GM12878 (cell line): ENCODE results near the gene MAN2B1. TPM values are rescaled to one million over a fixed set of nuclear protein-coding genes. Genes with fewer than 3 reads are reported as not detected.

Experiments
- BRCA1 ChIP-seq: IDR thresholded peaks from 2 replicates; pipeline ENCODE4 v1.6.1; 2011; ENCODE audit warnings: low read depth, low read length, improper control_type of control experiment
- CBX5 ChIP-seq: sonication (generic); IDR thresholded peaks from 2 replicates; pipeline ENCODE4 v1.6.1; 2016; ENCODE audit warnings: low read depth, moderate library complexity, mild to moderate bottlenecking, inconsistent platforms
- CHD2 ChIP-seq: IDR thresholded peaks from 2 replicates; pipeline ENCODE4 v1.6.1; 2011; ENCODE audit warnings: low read depth, low read length, improper control_type of control experiment, borderline replicate concordance
- EGR1 ChIP-seq, 2 experiments: IDR thresholded peaks; 1 replicate in 1 of 2; 2 replicates in 1 of 2; pipeline ENCODE4 v1.6.1; 2011 to 2012; ENCODE audit warnings: low read depth in 2 of 2, low read length in 2 of 2, borderline replicate concordance in 1 of 2, mild to moderate bottlenecking in 1 of 2, moderate library complexity in 1 of 2
- LARP7 ChIP-seq: fragments of 450-650 bp; IDR thresholded peaks from 2 replicates; pipeline ENCODE4 v1.6.1; 2017; ENCODE audit warnings: mild to moderate bottlenecking
- MTA2 ChIP-seq: fragments of 450-650 bp; IDR thresholded peaks from 2 replicates; pipeline ENCODE4 v1.6.1; 2016; ENCODE audit warnings: low read depth, mild to moderate bottlenecking, moderate library complexity
- MTA3 ChIP-seq: IDR thresholded peaks from 2 replicates; pipeline ENCODE4 v1.6.1; 2012; ENCODE audit warnings: low read length, inconsistent platforms, borderline replicate concordance
- MXI1 ChIP-seq: fragments of 150-350 bp; IDR thresholded peaks from 2 replicates; pipeline ENCODE4 v1.6.1; 2011; ENCODE audit warnings: low read depth, mild to moderate bottlenecking, inconsistent platforms, low read length, improper control_type of control experiment
- NR2C1 ChIP-seq: fragments of 450-650 bp; IDR thresholded peaks from 2 replicates; pipeline ENCODE4 v1.6.1; 2017; ENCODE audit warnings: antibody characterized with exemption, mild to moderate bottlenecking, moderate library complexity
- POLR2AphosphoS2 ChIP-seq: IDR thresholded peaks from 2 replicates; pipeline ENCODE4 v1.6.1; 2011; ENCODE audit warnings: low read depth, mild to moderate bottlenecking, low read length, improper control_type of control experiment, moderate library complexity
- POU2F2 ChIP-seq: IDR thresholded peaks from 3 replicates; pipeline ENCODE4 v1.6.1; 2011; ENCODE audit warnings: low read depth, mild to moderate bottlenecking, low read length, borderline replicate concordance
- RELA ChIP-seq: fragments of 450-650 bp; IDR thresholded peaks from 2 replicates; pipeline ENCODE4 v1.8.0; 2014; ENCODE audit warnings: borderline replicate concordance; ENCODE audit not compliant: partially characterized antibody
- RFX5 ChIP-seq: IDR thresholded peaks from 2 replicates; pipeline ENCODE4 v1.6.1; 2011; ENCODE audit warnings: low read depth, low read length, improper control_type of control experiment
- TAF1 ChIP-seq: IDR thresholded peaks from 2 replicates; pipeline ENCODE4 v1.6.1; 2011; ENCODE audit warnings: mild to moderate bottlenecking, low read depth, low read length, borderline replicate concordance
- TCF3 ChIP-seq: IDR thresholded peaks from 2 replicates; pipeline ENCODE4 v1.6.1; 2012; ENCODE audit warnings: low read depth, mild to moderate bottlenecking, low read length, borderline replicate concordance; ENCODE audit not compliant: insufficient read depth
- YBX1 ChIP-seq: fragments of 450-650 bp; IDR thresholded peaks from 2 replicates; pipeline ENCODE4 v1.6.1; 2016; ENCODE audit warnings: antibody characterized with exemption
- YY1 ChIP-seq: IDR thresholded peaks from 2 replicates; pipeline ENCODE4 v1.6.1; 2011; ENCODE audit warnings: low read depth, mild to moderate bottlenecking, low read length
- ZNF207 ChIP-seq: fragments of 450-650 bp; IDR thresholded peaks from 2 replicates; pipeline ENCODE4 v1.6.1; 2014; ENCODE audit warnings: antibody characterized with exemption, mild to moderate bottlenecking, borderline replicate concordance
- ZNF274 ChIP-seq: IDR thresholded peaks from one replicate; pipeline ENCODE4 v1.8.0; 2011; ENCODE audit not compliant: insufficient read length, insufficient read depth
- polyA plus RNA-seq, 11 experiments: library from polyadenylated mRNA; depleted of rRNA in 4 of 11; unstranded in 6 of 11; stranded (reverse) in 5 of 11; fragments of >200 nt; fragmentation: Nextera tagmentation in 4 of 11; fragmentation: Illumina TruSeq in 1 of 11; extraction: Ambion mirVana in 4 of 11; extraction: Trizol in 1 of 11; gene quantifications; 1 replicate in 1 of 11; 2 replicates in 10 of 11; pipeline versions ENCODE4 v1.2.1 to v1.2.3, GENCODE V29; 2011 to 2016; ENCODE audit warnings: inconsistent platforms in 2 of 11, missing spikeins in 2 of 11, low read depth in 1 of 11
- total RNA-seq, 4 experiments: library from RNA; depleted of rRNA in 3 of 4; stranded (reverse); fragments of >200 nt in 3 of 4; fragmentation: Illumina TruSeq in 1 of 4; extraction: Trizol in 1 of 4; gene quantifications; 2 replicates each; pipeline versions ENCODE4 v1.2.1 to v1.2.3, GENCODE V29; 2013 to 2021
- TF ChIP-seq, protein P1 (sequence below): fragments of 450-650 bp; IDR thresholded peaks from 2 replicates; pipeline ENCODE4 v1.6.1; 2017; ENCODE audit warnings: antibody characterized with exemption, mild to moderate bottlenecking, moderate library complexity
- TF ChIP-seq, protein P2 (sequence below): IDR thresholded peaks from 2 replicates; pipeline ENCODE4 v1.6.1; 2011; ENCODE audit warnings: low read depth, low read length, improper control_type of control experiment, borderline replicate concordance
- TF ChIP-seq, protein P3 (sequence below): IDR thresholded peaks from 2 replicates; pipeline ENCODE4 v1.6.1; 2011; ENCODE audit warnings: mild to moderate bottlenecking, low read depth, low read length, moderate library complexity; ENCODE audit not compliant: insufficient replicate concordance
- TF ChIP-seq, protein P4 (sequence below): IDR thresholded peaks from 2 replicates; pipeline ENCODE4 v1.6.1; 2011; ENCODE audit warnings: borderline replicate concordance, low read depth, mild to moderate bottlenecking, moderate library complexity, mixed read lengths, low read length; ENCODE audit not compliant: insufficient read depth; ENCODE audit errors: extremely low read length

The MAN2B1 gene
- total and polyA plus RNA-seq, 10 of the 15 experiments (the other 5 are each of a cell fraction or from before 2014, with no cell fraction given), result 7.6 to 224 (median 81.4) TPM

DNA sequence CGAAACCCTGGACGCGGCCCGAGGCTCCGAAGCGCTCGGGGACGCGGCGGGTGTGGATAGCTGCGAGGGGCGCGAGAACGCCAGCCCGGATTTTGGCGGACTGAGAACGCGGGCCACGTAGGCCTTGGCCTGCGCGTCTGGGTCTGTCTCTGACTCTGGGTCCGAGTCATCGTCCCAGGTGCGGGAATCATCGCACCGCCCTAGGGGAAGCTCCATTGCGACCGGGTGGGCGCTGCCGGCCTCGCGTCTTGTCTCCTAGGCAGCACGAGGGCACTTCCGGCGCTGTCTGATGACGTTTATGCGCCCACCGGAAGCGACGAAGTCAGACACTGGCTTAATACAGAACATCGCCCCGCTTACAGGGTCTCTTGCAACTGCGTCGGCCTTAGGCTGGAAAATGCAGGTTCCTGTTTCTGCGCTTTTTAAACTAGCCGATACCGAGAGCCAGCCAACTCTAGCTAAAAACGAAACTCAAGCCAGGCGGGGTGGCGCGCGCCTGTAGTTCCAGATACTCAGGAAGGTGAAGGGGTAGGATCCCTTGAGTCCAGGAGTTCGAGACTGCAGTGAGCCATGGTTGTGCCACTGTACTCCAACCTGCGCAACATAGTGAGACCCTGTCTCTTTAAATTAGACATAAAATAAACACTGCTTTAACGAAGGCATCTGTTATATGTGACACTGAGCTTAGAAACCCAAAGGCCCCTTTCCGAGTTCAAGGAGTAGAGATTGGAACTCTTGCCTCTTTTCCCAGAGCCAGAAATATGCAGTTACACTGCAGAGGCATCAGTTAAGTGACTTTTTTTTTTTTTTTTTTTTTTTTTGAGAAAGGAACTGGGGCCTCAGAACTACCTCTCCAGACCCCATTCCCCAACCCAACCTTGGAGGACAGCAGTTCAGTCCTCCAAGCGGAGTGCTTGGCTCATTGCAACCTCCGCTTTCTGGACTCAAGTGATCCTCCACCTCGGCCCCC is 30.1 kb upstream of the MAN2B1 start, which contains the start of gene FBXW9 (continued):
- TF ChIP-seq, protein P1, sequence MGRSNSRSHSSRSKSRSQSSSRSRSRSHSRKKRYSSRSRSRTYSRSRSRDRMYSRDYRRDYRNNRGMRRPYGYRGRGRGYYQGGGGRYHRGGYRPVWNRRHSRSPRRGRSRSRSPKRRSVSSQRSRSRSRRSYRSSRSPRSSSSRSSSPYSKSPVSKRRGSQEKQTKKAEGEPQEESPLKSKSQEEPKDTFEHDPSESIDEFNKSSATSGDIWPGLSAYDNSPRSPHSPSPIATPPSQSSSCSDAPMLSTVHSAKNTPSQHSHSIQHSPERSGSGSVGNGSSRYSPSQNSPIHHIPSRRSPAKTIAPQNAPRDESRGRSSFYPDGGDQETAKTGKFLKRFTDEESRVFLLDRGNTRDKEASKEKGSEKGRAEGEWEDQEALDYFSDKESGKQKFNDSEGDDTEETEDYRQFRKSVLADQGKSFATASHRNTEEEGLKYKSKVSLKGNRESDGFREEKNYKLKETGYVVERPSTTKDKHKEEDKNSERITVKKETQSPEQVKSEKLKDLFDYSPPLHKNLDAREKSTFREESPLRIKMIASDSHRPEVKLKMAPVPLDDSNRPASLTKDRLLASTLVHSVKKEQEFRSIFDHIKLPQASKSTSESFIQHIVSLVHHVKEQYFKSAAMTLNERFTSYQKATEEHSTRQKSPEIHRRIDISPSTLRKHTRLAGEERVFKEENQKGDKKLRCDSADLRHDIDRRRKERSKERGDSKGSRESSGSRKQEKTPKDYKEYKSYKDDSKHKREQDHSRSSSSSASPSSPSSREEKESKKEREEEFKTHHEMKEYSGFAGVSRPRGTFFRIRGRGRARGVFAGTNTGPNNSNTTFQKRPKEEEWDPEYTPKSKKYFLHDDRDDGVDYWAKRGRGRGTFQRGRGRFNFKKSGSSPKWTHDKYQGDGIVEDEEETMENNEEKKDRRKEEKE, result no peak
- TF ChIP-seq RELA (peak; percentile 44), NR2C1 (peak; percentile 43; the same call in 1 of the 2 replicates), RFX5 (no peak; the same call in 1 of the 2 replicates), CBX5 (0 out of 2 replicates have a peak, but pooled peaks have one; percentile 67), MXI1 (peak; percentile 99), YY1 (peak; percentile 82), MTA2 (no peak), ZNF207 (peak; percentile 97; the same call in 1 of the 2 replicates), POLR2AphosphoS2 (peak; percentile 88), YBX1 (no peak), TCF3 (peak; percentile 35; the same call in 1 of the 2 replicates), LARP7 (peak; percentile 87), ZNF274 (no peak), CHD2 (peak; percentile 70; the same call in 1 of the 2 replicates), EGR1 (IDR thresholded peaks at IDR 0.05; ENCODE audit: borderline replicate concordance in 1 of 2, low read depth in 2 of 2, low read length in 2 of 2) (peak; percentile 8 to 67; a peak in 1 of 3 replicates), MTA3 (peak; percentile 88; the same call in 1 of the 2 replicates), TAF1 (peak; percentile 67; the same call in 1 of the 2 replicates), POU2F2 (peak; percentile 85), BRCA1 (no peak)
- TF ChIP-seq, protein P2, sequence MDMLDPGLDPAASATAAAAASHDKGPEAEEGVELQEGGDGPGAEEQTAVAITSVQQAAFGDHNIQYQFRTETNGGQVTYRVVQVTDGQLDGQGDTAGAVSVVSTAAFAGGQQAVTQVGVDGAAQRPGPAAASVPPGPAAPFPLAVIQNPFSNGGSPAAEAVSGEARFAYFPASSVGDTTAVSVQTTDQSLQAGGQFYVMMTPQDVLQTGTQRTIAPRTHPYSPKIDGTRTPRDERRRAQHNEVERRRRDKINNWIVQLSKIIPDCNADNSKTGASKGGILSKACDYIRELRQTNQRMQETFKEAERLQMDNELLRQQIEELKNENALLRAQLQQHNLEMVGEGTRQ, result no peak
- TF ChIP-seq, protein P3, sequence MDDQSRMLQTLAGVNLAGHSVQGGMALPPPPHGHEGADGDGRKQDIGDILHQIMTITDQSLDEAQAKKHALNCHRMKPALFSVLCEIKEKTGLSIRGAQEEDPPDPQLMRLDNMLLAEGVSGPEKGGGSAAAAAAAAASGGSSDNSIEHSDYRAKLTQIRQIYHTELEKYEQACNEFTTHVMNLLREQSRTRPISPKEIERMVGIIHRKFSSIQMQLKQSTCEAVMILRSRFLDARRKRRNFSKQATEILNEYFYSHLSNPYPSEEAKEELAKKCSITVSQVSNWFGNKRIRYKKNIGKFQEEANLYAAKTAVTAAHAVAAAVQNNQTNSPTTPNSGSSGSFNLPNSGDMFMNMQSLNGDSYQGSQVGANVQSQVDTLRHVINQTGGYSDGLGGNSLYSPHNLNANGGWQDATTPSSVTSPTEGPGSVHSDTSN, result peak; percentile 36
- TF ChIP-seq, protein P4, sequence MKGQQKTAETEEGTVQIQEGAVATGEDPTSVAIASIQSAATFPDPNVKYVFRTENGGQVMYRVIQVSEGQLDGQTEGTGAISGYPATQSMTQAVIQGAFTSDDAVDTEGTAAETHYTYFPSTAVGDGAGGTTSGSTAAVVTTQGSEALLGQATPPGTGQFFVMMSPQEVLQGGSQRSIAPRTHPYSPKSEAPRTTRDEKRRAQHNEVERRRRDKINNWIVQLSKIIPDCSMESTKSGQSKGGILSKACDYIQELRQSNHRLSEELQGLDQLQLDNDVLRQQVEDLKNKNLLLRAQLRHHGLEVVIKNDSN, result peak; percentile 44
